ENCODE data around the gene NUDT16L1. TPM values are rescaled to one million over a fixed set of nuclear protein-coding genes. Genes with fewer than 3 reads are reported as not detected.

The NUDT16L1 gene
- total and polyA plus RNA-seq, 2 of the 13 experiments (the other 11 are each of a cell fraction or from before 2014, with no cell fraction given) = 28.0 to 40.5 TPM

GRCh38 chr16:4694642-4695451 lies 1.5 kb downstream of the NUDT16L1 start:
- Histone ChIP-seq H3K4me3 (replicated peaks in 1 of 3; ENCODE audit: insufficient read depth in 1 of 3, low read depth in 2 of 3, low read length in 3 of 3) (peak overlapping the region; percentile 73 to 96 (median 80); a peak in 5 of 6 replicates), H3K4me1 (ENCODE audit: insufficient read depth, low read length) (peaks cover 38% of the 10 kb centered on the region), H3K9me3 (ENCODE audit: low read length) (no peaks in the 10 kb centered on the region), H4K20me1 (ENCODE audit: insufficient read depth, low read length) (no peaks in the 10 kb centered on the region), H3K9ac (ENCODE audit: insufficient read depth, low read depth, low read length) (no peak overlapping the region; the same call in 1 of the 2 replicates), H3K27ac (ENCODE audit: extremely low read length, insufficient read depth, low read length) (no peak overlapping the region), H3K4me2 (ENCODE audit: low read depth, low read length) (peak overlapping the region; percentile 79), H3K27me3 (ENCODE audit: control insufficient read depth in 1 of 2, insufficient read depth in 2 of 2, low read length in 2 of 2) (no peaks in the 10 kb centered on the region), H3K36me3 (replicated peaks in 1 of 2; ENCODE audit: control insufficient read depth in 1 of 2, insufficient read depth in 2 of 2, low read length in 2 of 2) (peaks cover 15 to 34% of the 10 kb centered on the region in 2 experiments), H3K79me2 (ENCODE audit: insufficient read depth, low read length) (peaks cover 3% of the 10 kb centered on the region), H2AFZ (ENCODE audit: low read length) (no peak overlapping the region)
- ChIA-PET CTCF (ENCODE audit: low intra/inter-chr PET ratio, low total read pairs) (no interaction called here), POLR2A (interaction anchor here (0.8 to 2.1 kb wide), 6 partner anchors 7 to 263 kb away, joined by 3 to 8 read pairs (median 6); partner anchors contain the start of genes ANKS3, DNAAF8 and SEC14L5)
- intact Hi-C loops (cut with micrococcal nuclease; ENCODE audit: unreplicated experiment) (no loop called here), in situ Hi-C loops (cut with HindIII; ENCODE audit: extremely low pct_ligation_motif_present, low pct_unique_long_range_greater_than_20kb) (no loop called here)
- TSS peak; percentile 39 for BruUV-seq (replicated peaks)
- no peak for ATAC-seq
- no peak for DNase-seq (ENCODE audit: low spot score)
- 70% methylated on average over 16 of the region's 26 CpGs for WGBS (ENCODE audit: low lambda C conversion rate)
- no peak for FAIRE-seq
- TF ChIP-seq EED (CRISPR knock-in tag; IDR thresholded peaks at IDR 0.05) = no peak
- TF ChIP-seq NR2F6 (IDR thresholded peaks at IDR 0.05) = no peak
- no peak for TF ChIP-seq NR2F6 (CRISPR knock-in tag; IDR thresholded peaks at IDR 0.05)
- TF ChIP-seq, protein P1, sequence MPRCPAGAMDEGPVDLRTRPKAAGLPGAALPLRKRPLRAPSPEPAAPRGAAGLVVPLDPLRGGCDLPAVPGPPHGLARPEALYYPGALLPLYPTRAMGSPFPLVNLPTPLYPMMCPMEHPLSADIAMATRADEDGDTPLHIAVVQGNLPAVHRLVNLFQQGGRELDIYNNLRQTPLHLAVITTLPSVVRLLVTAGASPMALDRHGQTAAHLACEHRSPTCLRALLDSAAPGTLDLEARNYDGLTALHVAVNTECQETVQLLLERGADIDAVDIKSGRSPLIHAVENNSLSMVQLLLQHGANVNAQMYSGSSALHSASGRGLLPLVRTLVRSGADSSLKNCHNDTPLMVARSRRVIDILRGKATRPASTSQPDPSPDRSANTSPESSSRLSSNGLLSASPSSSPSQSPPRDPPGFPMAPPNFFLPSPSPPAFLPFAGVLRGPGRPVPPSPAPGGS (CRISPR knock-in tag; IDR thresholded peaks at IDR 0.05) = no peak
- no peak for TF ChIP-seq ZNF142 (CRISPR knock-in tag; IDR thresholded peaks at IDR 0.05)
- no peak for TF ChIP-seq ZNF672 (CRISPR knock-in tag; IDR thresholded peaks at IDR 0.05)
- TF ChIP-seq MEF2D (CRISPR knock-in tag; IDR thresholded peaks at IDR 0.05) = no peak
- TF ChIP-seq ZNF879 (CRISPR knock-in tag; IDR thresholded peaks at IDR 0.05) = no peak
- TF ChIP-seq, protein P2, sequence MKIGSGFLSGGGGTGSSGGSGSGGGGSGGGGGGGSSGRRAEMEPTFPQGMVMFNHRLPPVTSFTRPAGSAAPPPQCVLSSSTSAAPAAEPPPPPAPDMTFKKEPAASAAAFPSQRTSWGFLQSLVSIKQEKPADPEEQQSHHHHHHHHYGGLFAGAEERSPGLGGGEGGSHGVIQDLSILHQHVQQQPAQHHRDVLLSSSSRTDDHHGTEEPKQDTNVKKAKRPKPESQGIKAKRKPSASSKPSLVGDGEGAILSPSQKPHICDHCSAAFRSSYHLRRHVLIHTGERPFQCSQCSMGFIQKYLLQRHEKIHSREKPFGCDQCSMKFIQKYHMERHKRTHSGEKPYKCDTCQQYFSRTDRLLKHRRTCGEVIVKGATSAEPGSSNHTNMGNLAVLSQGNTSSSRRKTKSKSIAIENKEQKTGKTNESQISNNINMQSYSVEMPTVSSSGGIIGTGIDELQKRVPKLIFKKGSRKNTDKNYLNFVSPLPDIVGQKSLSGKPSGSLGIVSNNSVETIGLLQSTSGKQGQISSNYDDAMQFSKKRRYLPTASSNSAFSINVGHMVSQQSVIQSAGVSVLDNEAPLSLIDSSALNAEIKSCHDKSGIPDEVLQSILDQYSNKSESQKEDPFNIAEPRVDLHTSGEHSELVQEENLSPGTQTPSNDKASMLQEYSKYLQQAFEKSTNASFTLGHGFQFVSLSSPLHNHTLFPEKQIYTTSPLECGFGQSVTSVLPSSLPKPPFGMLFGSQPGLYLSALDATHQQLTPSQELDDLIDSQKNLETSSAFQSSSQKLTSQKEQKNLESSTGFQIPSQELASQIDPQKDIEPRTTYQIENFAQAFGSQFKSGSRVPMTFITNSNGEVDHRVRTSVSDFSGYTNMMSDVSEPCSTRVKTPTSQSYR (CRISPR knock-in tag; IDR thresholded peaks at IDR 0.05; ENCODE audit: borderline replicate concordance) = no peak
- no peak for TF ChIP-seq BRD4 (CRISPR knock-in tag; IDR thresholded peaks at IDR 0.05)
- TF ChIP-seq KDM2A (CRISPR knock-in tag; IDR thresholded peaks at IDR 0.05; ENCODE audit: borderline replicate concordance, low read depth) = peak; percentile 53; the same call in 1 of the 2 replicates
- no peak for TF ChIP-seq XRCC5 (optimal IDR thresholded peaks at IDR 0.05; ENCODE audit: low read length)
- no peak for TF ChIP-seq NPAS2 (CRISPR knock-in tag; IDR thresholded peaks at IDR 0.05; ENCODE audit: borderline replicate concordance)

Measured in HepG2 (cell line).